ENCODE data around the gene MRPL37. TPM values are rescaled to one million over a fixed set of nuclear protein-coding genes. Genes with fewer than 3 reads are reported as not detected.

Gene MRPL37
- total RNA-seq, 3 donors from 2014 or later (not counting 1 experiment from before 2014, with no cell fraction given), result 23.0 to 31.9 (median 28.8) TPM

- no peaks in the 10 kb centered on the region for H3K36me3 Mint-ChIP-seq
- H3K27ac Mint-ChIP-seq, result no peak overlapping the region
- Histone ChIP-seq H3K4me3 (ENCODE audit: low read length) (no peak overlapping the region), H3K36me3 (ENCODE audit: control insufficient read depth, insufficient read depth, low read length) (peaks cover 8% of the 10 kb centered on the region), H3K9me3 (ENCODE audit: control insufficient read depth, insufficient read depth, low read length) (no peaks in the 10 kb centered on the region), H3K4me1 (ENCODE audit: control insufficient read depth, insufficient read depth, low read length) (peaks cover 3% of the 10 kb centered on the region), H3K27ac (ENCODE audit: low read length) (no peak overlapping the region), H3K27me3 (ENCODE audit: control insufficient read depth, insufficient read depth, low read length) (no peaks in the 10 kb centered on the region)
- H3K9me3 Mint-ChIP-seq, result no peaks in the 10 kb centered on the region
- TF ChIP-seq CTCF (IDR thresholded peaks at IDR 0.05), result no peak
- no peak for DNase-seq
- H3K27me3 Mint-ChIP-seq (ENCODE audit: low read depth in 2 of 2), result no peaks in the 10 kb centered on the region
- intact Hi-C loops (cut with micrococcal nuclease), result no loop called here
- H3K4me1 Mint-ChIP-seq, result no peaks in the 10 kb centered on the region
- H3K4me3 Mint-ChIP-seq, result no peak overlapping the region
- WGBS (ENCODE audit: insufficient coverage), result 90% methylated on average over 9 of the region's 9 CpGs
- ATAC-seq, result no peak
Observed at GRCh38 chr1:54178296-54179070, 21.5 kb upstream of the MRPL37 start.

- H3K4me1 Mint-ChIP-seq, result no peaks in the 10 kb centered on the region
- H3K36me3 Mint-ChIP-seq, result peaks cover 4% of the 10 kb centered on the region
- no peaks in the 10 kb centered on the region for H3K4me1 ChIP-seq (ENCODE audit: control insufficient read depth, insufficient read depth, low read length)
- intact Hi-C loops (cut with micrococcal nuclease), result no loop called here
- no peak overlapping the region for H3K4me3 Mint-ChIP-seq
- H3K27me3 Mint-ChIP-seq (ENCODE audit: low read depth in 2 of 2), result no peaks in the 10 kb centered on the region
- no peaks in the 10 kb centered on the region for H3K9me3 ChIP-seq (ENCODE audit: control insufficient read depth, insufficient read depth, low read length)
- 94% methylated on average over 4 of the region's 5 CpGs for WGBS (ENCODE audit: insufficient coverage)
- H3K36me3 ChIP-seq (ENCODE audit: control insufficient read depth, insufficient read depth, low read length), result peaks cover 9% of the 10 kb centered on the region
- ATAC-seq (no peak), DNase-seq (no peak)
- no peak overlapping the region for H3K4me3 ChIP-seq (ENCODE audit: low read length)
- H3K9me3 Mint-ChIP-seq, result no peaks in the 10 kb centered on the region
- no peak overlapping the region for H3K27ac ChIP-seq (ENCODE audit: low read length)
- no peak for TF ChIP-seq CTCF (IDR thresholded peaks at IDR 0.05)
- H3K27me3 ChIP-seq (ENCODE audit: control insufficient read depth, insufficient read depth, low read length), result no peaks in the 10 kb centered on the region
- H3K27ac Mint-ChIP-seq, result no peak overlapping the region
Observed at GRCh38 chr1:54180701-54181360, 19.1 kb upstream of the MRPL37 start.

GRCh38 chr1:54186056-54186455 lies 13.9 kb upstream of the MRPL37 start:
- no peak overlapping the region for H3K27ac Mint-ChIP-seq

More at GRCh38 chr1:54186056-54186455, 13.9 kb upstream of the MRPL37 start:
- no peaks in the 10 kb centered on the region for H3K9me3 Mint-ChIP-seq
- H3K27me3 Mint-ChIP-seq (ENCODE audit: low read depth in 2 of 2), result no peaks in the 10 kb centered on the region
- no peak for TF ChIP-seq CTCF (IDR thresholded peaks at IDR 0.05)
- DNase-seq, result no peak
- Histone ChIP-seq H3K27me3 (ENCODE audit: control insufficient read depth, insufficient read depth, low read length) (no peaks in the 10 kb centered on the region), H3K27ac (ENCODE audit: low read length) (no peak overlapping the region), H3K4me1 (ENCODE audit: control insufficient read depth, insufficient read depth, low read length) (no peaks in the 10 kb centered on the region), H3K36me3 (ENCODE audit: control insufficient read depth, insufficient read depth, low read length) (peaks cover 8% of the 10 kb centered on the region), H3K4me3 (ENCODE audit: low read length) (no peak overlapping the region), H3K9me3 (ENCODE audit: control insufficient read depth, insufficient read depth, low read length) (no peaks in the 10 kb centered on the region)
- H3K4me1 Mint-ChIP-seq, result no peaks in the 10 kb centered on the region
- peaks cover 7% of the 10 kb centered on the region for H3K36me3 Mint-ChIP-seq
- ATAC-seq, result no peak
- H3K4me3 Mint-ChIP-seq, result no peak overlapping the region
- intact Hi-C loops (cut with micrococcal nuclease), result no loop called here
- WGBS (ENCODE audit: insufficient coverage), result 100% methylated on average over 3 of the region's 3 CpGs
